GM21390 (cell line): ENCODE results near the gene TRIM3.
"Not testable (repeated sequence)": the region's sequence is repeated elsewhere in the genome, so short reads cannot be mapped to it uniquely, and the experiment has no call there.

ENCODE experiments used
- ATAC-seq: cut with Tn5 transposase; IDR thresholded peaks from one replicate; pipeline ENCODE4 v1.9.1; 2021; ENCODE audit not compliant: unreplicated experiment

The TRIM3 gene

DNA sequence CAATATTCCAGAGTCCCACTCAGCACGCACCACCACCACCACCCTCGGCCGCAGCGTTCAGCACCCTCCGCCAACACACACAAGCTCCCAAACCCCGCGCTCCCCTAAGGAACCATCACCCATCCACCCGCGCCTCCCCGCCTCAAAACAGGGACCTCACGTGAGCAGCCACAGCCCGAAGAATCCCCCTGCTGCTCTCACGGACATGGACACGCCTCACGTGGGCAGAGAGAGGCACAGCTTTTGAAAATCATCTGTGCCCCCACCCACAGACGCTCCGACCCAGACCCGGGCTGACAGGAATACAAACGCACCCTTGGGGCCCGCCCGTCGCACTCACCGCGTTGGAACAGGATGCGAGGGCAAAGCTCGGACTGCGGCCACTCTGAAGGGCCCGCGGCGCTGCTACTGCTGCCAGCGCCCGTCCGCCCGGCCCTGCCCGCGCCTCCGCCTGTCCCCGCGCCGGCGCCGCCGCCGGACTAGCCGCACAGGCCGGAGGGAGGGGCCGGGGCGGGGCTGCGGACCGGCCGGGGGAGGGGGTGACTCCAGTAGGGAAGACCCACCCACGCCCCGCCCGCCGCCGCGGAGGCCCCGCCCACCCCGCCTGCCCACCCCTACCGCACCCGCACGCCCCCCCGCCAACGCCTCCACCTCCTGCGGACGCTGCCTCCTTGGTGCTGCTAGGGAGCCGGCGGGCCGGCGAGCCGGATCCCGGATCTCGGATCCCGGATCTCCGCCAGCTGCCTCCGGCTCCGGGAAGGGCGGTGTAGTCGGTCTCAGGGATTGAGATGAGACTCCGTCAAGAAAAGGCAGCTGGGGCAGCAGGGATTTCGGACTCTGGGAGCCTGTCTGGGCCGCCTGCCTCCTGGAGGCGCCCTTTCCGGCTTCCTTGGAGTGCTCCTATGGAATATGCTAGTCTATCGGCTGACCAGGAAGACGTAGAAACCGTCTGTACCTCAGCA, at the start of gene TRIM3:
TRIM3 (minus strand) TSS at position 491 of the 962 bp plus-strand sequence. CDS start 8,246 bp downstream, outside the sequence.
- ATAC-seq, result peak; percentile 68

DNA sequence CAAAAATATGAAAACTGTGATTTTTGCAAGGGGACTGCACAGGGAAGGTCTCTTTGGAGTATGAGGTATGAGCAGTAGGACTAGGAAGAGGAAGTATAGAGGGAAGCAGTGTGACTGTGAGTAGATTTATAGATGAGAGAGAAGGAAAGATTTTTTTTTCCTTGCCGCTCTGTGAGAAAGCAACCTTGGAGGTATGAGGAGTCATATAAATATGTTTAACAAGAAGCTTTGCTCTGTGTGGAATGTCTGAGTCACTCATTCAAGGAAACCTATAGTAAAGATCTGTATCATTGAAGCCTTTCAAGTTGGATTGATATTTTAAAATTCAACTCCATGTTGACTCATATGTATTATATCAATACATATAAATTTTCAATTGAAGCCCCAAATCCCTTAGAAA, 49.5 kb upstream of the TRIM3 start:
- ATAC-seq, result no peak

DNA sequence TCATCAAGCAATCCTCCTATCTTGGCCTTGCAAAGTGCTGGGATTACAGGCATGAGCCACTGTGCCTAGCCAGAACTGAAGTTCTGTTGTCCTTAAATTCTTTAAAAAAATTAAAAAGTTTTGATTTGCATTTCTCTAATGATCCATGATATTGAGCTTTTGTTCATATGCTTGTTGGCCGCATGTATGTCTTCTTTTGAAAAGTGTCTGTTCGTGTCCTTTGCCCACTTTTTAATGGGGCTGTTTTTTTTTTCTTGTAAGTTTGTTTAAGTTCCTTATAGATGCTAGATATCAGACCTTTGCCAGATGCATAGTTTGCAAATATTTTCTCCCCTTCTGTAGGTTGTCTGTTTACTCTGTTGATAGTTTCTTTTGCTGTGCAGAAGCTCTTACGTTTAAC, 48.2 kb upstream of the TRIM3 start:
- ATAC-seq, result not testable (repeated sequence)

DNA sequence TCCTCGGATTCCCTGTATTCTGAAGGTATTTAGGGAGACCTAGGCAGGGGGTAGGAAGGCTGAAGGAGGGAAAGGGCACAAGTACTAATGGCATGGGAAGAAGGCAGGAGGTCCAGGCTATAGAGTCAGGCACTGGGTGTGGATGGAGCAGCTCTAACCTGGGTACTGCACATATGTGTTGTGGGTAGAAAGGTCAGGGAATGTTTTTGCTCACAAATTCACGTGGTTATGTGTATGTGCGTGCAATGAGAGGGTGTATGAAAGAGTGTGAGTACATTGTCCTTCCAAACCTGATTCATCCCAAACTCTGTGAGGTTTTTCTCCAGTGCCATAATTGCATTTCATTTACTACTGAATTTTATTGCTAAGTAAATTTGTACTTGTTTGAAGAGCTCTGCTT, 46.5 kb upstream of the TRIM3 start:
- ATAC-seq, result no peak

DNA sequence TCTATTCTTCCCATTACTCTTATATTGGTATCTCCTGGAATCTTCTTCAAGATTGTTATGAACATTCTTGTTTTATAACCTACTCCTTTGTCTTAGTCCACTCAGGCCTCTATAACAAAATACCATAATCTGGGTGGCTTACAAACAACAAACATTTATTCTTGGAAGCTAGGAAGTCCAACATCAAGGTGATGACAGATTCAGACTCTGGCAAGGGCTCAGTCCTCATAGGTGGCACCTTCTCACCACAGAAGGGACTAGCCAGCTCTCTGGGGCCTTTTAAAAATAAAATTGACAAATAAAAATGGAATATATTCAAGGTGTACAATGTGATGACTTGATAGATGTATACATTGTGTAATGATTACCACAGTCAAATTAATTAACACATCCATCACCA, 43.1 kb upstream of the TRIM3 start:
- no peak for ATAC-seq

DNA sequence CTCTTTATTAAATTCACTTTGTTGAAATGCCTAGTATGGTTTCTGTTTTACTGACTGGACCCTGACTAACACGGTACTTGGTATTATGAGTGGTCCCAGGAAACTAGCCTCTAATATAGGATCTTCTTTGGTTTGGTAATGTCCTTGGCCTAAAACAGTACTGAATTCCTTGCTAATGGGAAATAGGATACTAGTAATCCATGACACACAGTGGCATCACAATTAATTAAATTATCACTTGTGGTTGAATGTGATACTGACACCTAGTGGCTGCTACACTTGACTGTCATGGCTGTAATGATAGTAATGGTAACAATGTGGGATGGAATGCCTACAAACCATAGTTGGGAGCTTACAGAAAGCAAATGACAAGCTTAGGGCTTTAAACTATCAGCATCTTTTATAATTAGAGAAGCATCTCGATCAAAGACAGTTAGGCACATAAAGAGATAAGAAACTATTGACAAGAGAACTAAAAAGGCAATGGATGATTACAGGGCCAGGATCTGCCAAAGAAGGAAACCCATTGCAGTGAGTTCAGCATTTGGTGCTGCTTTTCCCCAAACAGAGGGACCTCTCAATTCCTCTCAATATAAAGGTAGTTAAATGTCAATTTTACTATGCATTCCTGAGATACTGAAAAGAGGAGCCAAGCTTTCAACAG, 32.0 kb upstream of the TRIM3 start:
- ATAC-seq, result no peak

DNA sequence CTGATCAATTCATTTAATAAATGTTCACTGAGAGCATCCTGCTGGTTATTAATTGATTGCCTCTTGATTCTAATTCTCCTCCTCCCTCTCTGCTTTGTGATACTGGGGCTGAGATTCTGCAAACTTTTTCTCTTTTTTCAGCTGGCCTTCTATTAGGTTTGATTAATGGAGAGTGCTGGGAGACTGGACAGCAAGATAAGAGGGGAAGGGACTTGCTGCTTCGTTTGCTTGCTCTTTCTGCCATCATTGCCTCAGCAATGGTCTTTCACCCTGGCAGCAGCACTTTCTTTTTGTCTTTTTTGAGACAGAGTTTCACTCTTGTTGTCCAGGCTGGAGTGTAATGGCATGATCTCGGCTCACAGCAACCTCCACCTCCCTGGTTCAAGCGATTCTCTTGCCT, 30.4 kb upstream of the TRIM3 start:
- no peak for ATAC-seq

DNA sequence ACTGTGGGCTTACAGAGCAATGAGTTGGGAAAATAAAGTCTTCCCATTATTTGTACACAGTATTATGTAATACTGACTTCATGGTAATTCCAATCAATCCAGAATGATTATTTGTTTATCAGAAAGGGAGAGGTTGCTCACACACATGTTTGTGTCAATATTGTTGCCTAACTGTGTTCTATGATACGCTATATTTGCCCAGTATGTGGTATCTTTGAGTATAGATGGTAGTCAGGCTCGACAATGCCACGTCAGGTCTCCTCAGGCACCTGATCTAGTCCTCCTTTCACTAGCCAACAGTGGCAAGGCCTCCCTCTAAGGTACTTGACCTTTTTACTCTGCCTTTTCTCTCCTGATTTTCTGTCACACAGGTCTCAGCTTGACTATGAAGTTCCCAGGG, 28.6 kb upstream of the TRIM3 start:
- ATAC-seq, result no peak

DNA sequence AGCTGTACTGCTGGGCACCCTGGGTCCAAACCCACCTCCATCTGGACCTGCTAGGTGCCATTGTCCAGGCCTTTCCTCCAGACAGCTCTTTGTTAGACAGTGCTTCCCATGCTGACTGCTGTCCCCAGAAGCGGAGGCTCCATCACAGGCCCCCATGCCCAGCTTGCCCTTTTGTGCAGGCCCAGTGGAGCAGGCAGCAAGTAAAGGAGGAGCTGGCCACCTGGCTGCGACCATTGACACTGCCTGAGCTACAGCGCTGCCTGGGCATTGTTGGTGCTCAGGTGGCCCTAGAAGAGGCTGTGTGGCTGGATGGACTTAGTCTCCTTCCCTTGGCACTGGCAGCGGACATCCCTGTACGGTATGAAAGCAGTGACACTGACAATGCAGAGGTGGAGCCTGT, 24.8 kb upstream of the TRIM3 start:
- ATAC-seq, result no peak

DNA sequence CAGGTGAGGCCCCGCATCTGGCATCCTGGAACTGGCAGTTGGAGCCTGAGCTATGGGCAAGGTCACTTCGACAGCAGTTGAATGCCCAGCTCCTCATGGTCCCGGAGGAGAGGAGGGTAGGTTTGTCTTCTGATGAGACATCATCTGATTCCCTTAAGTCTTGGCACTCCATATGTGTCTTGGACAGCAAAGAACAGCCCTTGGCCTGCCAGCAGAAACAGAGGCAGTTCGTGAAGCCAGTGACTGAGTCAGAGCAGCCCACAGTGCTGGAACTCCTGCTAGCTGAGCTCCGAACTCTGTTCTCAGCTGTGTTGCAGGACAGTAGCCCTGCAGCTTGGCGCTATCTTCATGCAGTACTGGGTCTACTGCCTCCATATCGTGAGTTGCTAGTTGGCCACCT, 24.4 kb upstream of the TRIM3 start:
- ATAC-seq, result no peak

DNA sequence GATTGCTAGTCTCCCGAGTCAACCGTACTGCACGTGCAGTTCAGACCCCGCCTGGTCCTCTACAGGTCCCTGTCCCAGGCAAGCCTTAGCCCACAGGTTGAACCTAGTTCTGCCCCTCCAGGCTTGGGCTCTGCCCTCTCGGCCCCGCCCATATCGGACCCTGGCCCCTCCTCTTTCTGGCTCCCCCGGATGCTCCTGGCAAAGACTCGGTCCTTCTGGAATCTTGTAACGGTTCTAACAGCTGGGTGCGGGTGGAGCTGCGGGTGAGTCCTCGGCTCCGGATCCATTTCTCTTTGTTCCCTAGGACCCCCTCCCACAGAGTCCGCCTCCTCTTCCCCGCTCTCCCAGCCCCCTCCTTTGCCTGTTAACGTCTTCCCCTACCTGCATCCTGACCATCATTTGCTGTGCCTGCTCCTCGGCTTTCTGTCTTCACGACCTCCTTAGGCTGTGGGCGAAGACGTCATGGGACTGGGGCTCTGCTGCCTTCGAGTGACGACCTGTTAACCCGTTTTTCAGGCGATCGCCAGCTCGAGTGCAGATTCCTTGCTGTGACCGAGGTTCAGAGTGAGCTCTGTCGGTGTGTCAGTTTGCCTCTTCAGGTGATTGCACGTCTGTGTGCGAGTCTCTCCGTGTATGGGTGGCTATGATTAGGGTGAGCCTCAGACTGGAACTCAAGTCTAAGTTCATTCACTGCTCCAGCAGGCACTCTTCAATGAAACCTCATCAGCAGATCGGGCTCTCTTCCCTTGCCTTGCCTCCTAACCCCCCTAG, 23.5 kb upstream of the TRIM3 start, which contains the start of gene DNHD1:
DNHD1 (plus strand) TSS at position 212 of the 771 bp plus-strand sequence. CDS start 936 bp downstream, outside the sequence.
- no peak for ATAC-seq

DNA sequence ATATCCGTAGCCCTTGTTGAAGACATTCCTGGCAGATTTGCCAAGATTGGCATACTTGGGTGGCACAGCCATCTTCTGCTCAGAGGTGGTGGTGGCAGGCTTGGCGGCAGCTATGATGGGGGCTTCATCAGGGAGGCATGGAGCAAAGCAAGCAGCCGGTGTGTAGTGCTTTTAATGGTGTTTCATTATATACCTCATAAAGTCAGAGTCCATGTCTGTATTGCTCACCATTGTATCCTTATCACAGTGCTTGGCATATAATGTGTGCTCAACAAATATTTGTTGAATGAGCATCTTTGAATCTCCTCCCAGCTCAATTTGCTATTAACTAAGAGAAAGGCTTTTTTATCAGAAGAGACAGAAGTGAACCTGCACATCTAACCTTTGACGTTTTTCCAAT, 15.6 kb upstream of the TRIM3 start:
- no peak for ATAC-seq

DNA sequence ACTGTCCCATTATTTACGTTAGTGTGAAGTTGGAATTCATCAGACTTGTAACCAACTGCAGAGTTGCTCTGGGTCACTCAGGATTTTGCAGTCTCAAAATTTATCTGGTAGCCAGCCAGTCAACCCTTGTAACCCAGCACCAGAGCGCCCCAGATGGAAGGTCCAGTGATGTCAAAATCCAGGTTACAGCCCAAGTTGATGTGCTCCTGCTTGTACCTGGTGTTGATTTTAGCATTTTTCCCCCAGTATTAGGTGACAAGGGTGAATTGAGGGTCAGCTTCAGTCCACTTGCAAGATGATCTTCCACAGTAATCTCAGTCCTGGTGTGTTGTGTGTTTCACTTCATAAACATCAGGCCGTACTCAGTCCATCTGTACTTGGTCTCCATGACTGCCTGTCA, 15.1 kb upstream of the TRIM3 start:
- no peak for ATAC-seq

DNA sequence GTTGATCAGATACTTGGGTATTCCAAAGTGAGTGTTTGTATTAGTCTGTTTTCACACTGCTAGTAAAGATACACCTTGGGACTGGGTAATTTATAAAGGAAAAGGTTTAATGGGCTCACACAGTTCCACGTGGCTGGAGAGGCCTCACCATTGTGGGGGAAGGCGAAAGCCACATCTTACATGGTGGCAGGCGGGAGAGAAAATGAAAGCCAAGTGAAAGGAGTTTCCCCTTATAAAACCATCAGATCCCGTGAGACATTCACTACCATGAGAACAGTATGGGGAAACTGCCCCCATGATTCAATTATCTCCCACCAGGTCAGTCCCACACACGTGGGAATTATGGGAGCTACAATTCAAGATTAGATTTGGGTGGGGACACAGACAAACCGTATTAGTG, 14.6 kb upstream of the TRIM3 start:
- no peak for ATAC-seq

DNA sequence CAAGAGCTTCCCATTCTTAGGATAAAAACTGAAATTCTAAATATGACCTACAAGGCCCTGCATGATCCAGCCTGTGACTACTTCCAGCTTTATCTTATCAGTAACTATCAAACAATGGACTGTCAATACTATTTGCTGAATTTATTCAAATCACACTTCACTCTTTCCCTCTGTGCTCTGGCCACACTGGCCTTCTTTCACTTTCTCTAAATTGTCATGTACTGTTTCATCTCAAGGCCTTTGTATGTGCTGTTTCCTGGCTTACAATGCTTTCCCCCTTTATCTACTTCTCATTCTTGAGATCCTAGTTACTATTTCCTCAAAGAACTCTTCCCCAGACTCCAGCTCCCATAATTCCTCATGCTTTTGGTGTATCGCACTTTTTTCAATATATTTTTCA, 13.2 kb upstream of the TRIM3 start:
- no peak for ATAC-seq

DNA sequence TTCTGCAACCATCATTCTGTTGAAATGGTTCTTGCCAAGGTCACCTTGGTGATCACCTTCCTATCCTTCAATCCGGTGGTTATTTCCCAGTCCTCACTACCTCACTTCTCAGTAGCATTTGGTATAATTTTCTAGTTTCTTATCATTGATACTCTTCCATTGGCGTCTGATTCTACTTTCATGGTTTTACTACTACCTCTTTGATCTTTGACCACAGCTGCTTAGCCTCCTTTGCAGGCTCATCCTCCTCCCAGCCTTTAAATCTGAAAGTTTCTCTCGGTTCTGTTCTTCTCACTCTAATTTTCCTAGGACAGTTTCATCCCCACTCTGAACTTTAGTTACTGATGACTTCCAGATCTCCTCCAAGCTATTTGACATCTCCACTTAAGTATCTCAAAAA, 12.5 kb upstream of the TRIM3 start:
- no peak for ATAC-seq

DNA sequence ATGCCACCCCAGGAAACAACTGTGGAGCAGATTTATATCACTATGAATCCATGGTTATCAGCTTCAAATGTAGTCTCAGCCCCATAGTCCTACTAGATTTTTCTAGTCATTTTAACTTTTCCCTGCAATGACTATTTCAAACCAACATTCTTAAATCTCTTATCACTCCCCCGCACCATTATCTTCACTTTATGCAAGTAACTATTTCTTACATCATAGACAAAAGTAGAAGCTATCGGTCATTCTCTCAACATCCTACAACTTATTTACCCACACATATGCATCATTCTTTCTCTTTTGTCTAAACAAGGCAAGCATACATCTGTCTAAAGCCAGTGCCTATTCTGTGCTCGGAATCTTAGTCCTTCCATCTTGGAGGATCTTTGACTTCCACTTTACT, 11.9 kb upstream of the TRIM3 start:
- ATAC-seq, result no peak

DNA sequence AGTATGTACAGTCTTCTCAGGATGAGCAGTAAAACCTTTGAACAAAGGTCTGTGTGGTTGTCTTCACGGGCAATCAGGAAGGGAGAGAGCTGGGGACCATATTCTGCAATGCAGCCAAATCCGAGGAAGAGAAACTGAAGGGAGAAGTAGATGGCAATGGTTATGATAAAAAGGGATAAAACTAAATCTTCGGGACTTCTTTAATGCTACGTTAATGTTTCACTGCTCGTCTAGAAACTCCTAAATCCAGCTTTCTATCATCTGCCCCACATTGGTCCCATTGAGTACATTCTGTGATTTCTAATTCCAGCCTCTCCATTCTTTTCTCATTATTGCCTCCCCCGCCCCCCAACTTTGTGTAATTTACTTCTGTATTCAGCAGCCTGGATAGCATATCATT, 9.3 kb upstream of the TRIM3 start:
- no peak for ATAC-seq

DNA sequence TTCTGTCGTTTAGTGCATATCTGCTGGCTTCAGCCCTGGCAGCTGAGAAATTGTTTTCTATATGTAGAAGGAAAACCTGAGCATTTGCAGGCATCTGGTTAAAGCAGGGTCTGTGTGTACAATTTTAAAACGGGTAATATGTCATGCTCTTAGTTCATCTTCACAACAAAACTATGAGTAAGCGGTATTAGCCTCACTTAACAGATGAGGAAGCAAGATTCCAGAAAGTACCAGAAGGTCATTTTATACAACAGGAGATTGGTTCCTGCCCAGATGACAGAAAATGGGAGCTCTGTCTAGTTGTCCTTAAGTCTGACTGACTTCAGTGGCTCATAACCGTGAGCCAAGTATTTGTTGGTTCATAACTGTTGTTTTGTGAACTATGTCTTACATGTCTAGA, 8.7 kb upstream of the TRIM3 start:
- no peak for ATAC-seq

DNA sequence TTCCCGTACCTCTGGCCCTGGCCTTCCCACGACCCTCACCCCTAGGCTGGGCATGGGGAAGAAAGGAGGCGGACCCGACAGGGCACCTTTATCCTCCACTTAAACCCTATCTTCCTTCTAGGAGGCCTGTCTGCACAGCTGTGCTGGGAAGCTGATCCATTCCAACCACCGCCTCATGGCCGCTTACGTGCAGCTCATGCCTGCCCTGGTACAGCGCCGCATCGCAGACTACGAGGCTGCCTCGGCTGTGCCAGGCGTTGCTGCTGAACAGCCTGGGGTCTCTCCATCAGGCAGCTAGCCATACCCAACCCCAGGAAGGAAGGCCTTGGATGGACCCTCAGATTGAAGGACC, 8.2 kb upstream of the TRIM3 start:
- ATAC-seq, result no peak
